ENCODE measurements around the gene C19orf85.

DNA sequence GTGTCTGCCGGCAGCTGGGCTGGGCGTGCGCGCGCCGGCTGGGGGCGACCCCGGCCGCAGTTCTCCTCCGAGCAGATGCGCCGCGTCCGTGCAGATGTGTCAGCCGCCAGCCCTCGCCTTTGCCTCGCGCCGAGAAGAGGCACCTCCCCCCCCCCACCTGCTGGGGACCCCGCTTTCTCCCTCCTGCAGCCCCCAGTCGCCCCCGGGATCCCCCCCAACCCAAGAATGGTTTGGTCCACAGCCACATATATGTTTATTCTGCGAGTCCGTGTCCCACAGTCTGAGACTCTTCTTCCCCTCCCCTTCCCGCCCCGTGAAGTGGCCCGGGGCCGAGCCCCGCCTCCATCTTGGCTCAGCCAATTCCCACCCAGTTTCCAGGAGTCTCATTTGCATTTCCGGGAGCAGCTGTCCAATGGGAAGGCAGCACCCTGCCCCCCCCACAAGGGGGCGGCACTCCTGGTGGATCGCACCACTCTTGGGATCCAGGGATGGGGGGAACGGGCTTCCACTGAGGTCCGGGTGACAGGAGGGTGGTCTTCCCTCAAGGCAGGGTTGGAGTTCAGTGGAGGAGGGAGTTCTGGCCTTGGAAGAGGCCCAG lies 11.7 kb downstream of the C19orf85 start:
- TF ChIP-seq POLR2A (IDR thresholded peaks at IDR 0.05) = no peak
- TF ChIP-seq, protein P1, sequence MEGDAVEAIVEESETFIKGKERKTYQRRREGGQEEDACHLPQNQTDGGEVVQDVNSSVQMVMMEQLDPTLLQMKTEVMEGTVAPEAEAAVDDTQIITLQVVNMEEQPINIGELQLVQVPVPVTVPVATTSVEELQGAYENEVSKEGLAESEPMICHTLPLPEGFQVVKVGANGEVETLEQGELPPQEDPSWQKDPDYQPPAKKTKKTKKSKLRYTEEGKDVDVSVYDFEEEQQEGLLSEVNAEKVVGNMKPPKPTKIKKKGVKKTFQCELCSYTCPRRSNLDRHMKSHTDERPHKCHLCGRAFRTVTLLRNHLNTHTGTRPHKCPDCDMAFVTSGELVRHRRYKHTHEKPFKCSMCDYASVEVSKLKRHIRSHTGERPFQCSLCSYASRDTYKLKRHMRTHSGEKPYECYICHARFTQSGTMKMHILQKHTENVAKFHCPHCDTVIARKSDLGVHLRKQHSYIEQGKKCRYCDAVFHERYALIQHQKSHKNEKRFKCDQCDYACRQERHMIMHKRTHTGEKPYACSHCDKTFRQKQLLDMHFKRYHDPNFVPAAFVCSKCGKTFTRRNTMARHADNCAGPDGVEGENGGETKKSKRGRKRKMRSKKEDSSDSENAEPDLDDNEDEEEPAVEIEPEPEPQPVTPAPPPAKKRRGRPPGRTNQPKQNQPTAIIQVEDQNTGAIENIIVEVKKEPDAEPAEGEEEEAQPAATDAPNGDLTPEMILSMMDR (IDR thresholded peaks at IDR 0.05) = peak in 1 of 6 experiments; percentile 17

Measured in adrenal gland (tissue), 5 donors.